IMR-90 (cell line): Measurements from ENCODE around the gene PRDM10. TPM values are rescaled to one million over a fixed set of nuclear protein-coding genes. Genes with fewer than 3 reads are reported as not detected.

ENCODE experiments used
- ATAC-seq: fragments of 200-7000 bp; cut with Tn5 transposase; 2 replicates; pipeline ENCODE4 v1.9.1; 2020; ENCODE audit warnings: low read depth, mild to moderate bottlenecking, moderate library complexity
- BruUV-seq: library from RNA; stranded (reverse); fragments of 400-500 nt; replicated peaks from 2 replicates; lab custom pipeline; 2021; lab: Mats Ljungman, UMichigan
- CTCF ChIA-PET: fragments of 300-600 bp; formaldehyde crosslinking; extraction: SDS; loops from one replicate; lab custom pipeline; 2021; ENCODE audit warnings: antibody characterized with exemption; lab: Yijun Ruan, JAX
- POLR2A ChIA-PET: fragments of 300-600 bp; sonication (Branson Sonifier 250); formaldehyde crosslinking; loops from one replicate; lab custom pipeline; 2022; ENCODE audit warnings: antibody characterized with exemption; ENCODE audit not compliant: unreplicated experiment; lab: Charles Lee
- DNase-seq: peaks from one replicate; pipeline ENCODE4 v3.0.0; 2013
- H2AFZ ChIP-seq: replicated peaks from 2 replicates; pipeline ENCODE3; 2013; ENCODE audit warnings: low read length, mild to moderate bottlenecking; ENCODE audit not compliant: poor library complexity
- H2AK5ac ChIP-seq: 2 replicates; pipeline ENCODE4 v1.6.1; 2013; ENCODE audit warnings: low read depth, low read length, inconsistent platforms
- H2AK9ac ChIP-seq: replicated peaks from 2 replicates; pipeline ENCODE3; 2013; ENCODE audit warnings: mild to moderate bottlenecking, low read depth, low read length, moderate library complexity; ENCODE audit not compliant: poor library complexity
- H2BK120ac ChIP-seq: 2 replicates; pipeline ENCODE4 v1.6.1; 2013; ENCODE audit warnings: low read depth, low read length, inconsistent platforms
- H2BK15ac ChIP-seq: 3 replicates; pipeline ENCODE4 v1.6.1; 2013; ENCODE audit warnings: low read depth, low read length, inconsistent platforms
- H2BK20ac ChIP-seq: 2 replicates; pipeline ENCODE4 v1.6.1; 2013; ENCODE audit warnings: low read depth, mild to moderate bottlenecking, inconsistent platforms, low read length, moderate library complexity
- H2BK5ac ChIP-seq: 2 replicates; pipeline ENCODE4 v1.6.1; 2013; ENCODE audit warnings: mild to moderate bottlenecking, low read depth, low read length, inconsistent platforms; ENCODE audit not compliant: poor library complexity, severe bottlenecking
- H3K14ac ChIP-seq: replicated peaks from 2 replicates; pipeline ENCODE4 v1.6.1; 2013; ENCODE audit warnings: low read depth, low read length, inconsistent platforms
- H3K18ac ChIP-seq: 2 replicates; pipeline ENCODE4 v1.6.1; 2013; ENCODE audit warnings: low read depth, low read length, control low read depth
- H3K23ac ChIP-seq: 2 replicates; pipeline ENCODE4 v1.6.1; 2013; ENCODE audit warnings: low read depth, low read length, inconsistent platforms
- H3K27ac ChIP-seq: 2 replicates; pipeline ENCODE4 v1.5.1; 2013; ENCODE audit warnings: mild to moderate bottlenecking, control low read depth, low read length; ENCODE audit not compliant: insufficient read depth
- H3K27me3 ChIP-seq: 2 replicates; pipeline ENCODE4 v1.6.1; 2013; ENCODE audit warnings: low read length; ENCODE audit not compliant: control insufficient read depth, insufficient read depth
- H3K36me3 ChIP-seq: 2 replicates; pipeline ENCODE4 v1.6.1; 2013; ENCODE audit warnings: low read length, mixed read lengths; ENCODE audit not compliant: control insufficient read depth, insufficient read depth
- H3K4ac ChIP-seq: 2 replicates; pipeline ENCODE4 v1.6.1; 2013; ENCODE audit warnings: low read depth, low read length, inconsistent platforms
- H3K4me1 ChIP-seq: 2 replicates; pipeline ENCODE4 v1.6.1; 2013; ENCODE audit warnings: low read length, mixed read lengths; ENCODE audit not compliant: control insufficient read depth, insufficient read depth
- H3K4me2 ChIP-seq: 2 replicates; pipeline ENCODE4 v1.6.1; 2013; ENCODE audit warnings: low read depth, mild to moderate bottlenecking, control low read depth, low read length, moderate library complexity
- H3K4me3 ChIP-seq: 2 replicates; pipeline ENCODE4 v1.5.1; 2013; ENCODE audit warnings: low read depth, mild to moderate bottlenecking, control low read depth, low read length, moderate library complexity; ENCODE audit not compliant: insufficient read depth
- H3K56ac ChIP-seq: 2 replicates; pipeline ENCODE4 v1.6.1; 2013; ENCODE audit warnings: low read length, inconsistent platforms; ENCODE audit not compliant: insufficient read depth; ENCODE audit errors: extremely low read depth
- H3K79me1 ChIP-seq, 2 experiments: 2 replicates each; pipeline ENCODE4 v1.6.1; 2013; ENCODE audit warnings: low read length in 2 of 2, inconsistent platforms in 1 of 2, low read depth in 1 of 2
- H3K9ac ChIP-seq: 2 replicates; pipeline ENCODE4 v1.6.1; 2013; ENCODE audit warnings: low read depth, low read length, control low read depth
- H3K9me1 ChIP-seq: 2 replicates; pipeline ENCODE4 v1.6.1; 2013; ENCODE audit warnings: low read length, inconsistent platforms; ENCODE audit not compliant: insufficient read depth
- H3K9me3 ChIP-seq: 2 replicates; pipeline ENCODE4 v1.6.1; 2013; ENCODE audit warnings: low read length; ENCODE audit not compliant: control insufficient read depth, insufficient read depth
- H4K20me1 ChIP-seq: 2 replicates; pipeline ENCODE4 v1.6.1; 2013; ENCODE audit warnings: low read length, inconsistent platforms; ENCODE audit not compliant: insufficient read depth
- H4K5ac ChIP-seq: 2 replicates; pipeline ENCODE4 v1.6.1; 2013; ENCODE audit warnings: mild to moderate bottlenecking, low read depth, low read length, control low read depth
- H4K8ac ChIP-seq, 2 experiments: 2 replicates each; pipeline ENCODE4 v1.6.1; 2013; ENCODE audit warnings: low read depth in 2 of 2, low read length in 2 of 2, control low read depth in 1 of 2, inconsistent platforms in 1 of 2
- H4K91ac ChIP-seq: 2 replicates; pipeline ENCODE4 v1.6.1; 2013; ENCODE audit warnings: low read depth, low read length, inconsistent platforms; ENCODE audit not compliant: insufficient read depth
- BHLHE40 ChIP-seq: fragments of 150-350 bp; IDR thresholded peaks from 2 replicates; pipeline ENCODE4 v1.6.1; 2016; ENCODE audit warnings: mild to moderate bottlenecking, low read depth, low read length
- CEBPB ChIP-seq: IDR thresholded peaks from 2 replicates; pipeline ENCODE4 v1.6.1; 2012; ENCODE audit warnings: low read depth, low read length, improper control_type of control experiment
- CHD1 ChIP-seq: IDR thresholded peaks from 2 replicates; pipeline ENCODE4 v1.6.1; 2012; ENCODE audit warnings: low read depth, low read length, improper control_type of control experiment
- FOS ChIP-seq: fragments of 150-350 bp; IDR thresholded peaks from 2 replicates; pipeline ENCODE4 v1.6.1; 2016; ENCODE audit warnings: low read depth, low read length
- MAFK ChIP-seq: IDR thresholded peaks from 2 replicates; pipeline ENCODE4 v1.6.1; 2012; ENCODE audit warnings: low read depth, low read length, improper control_type of control experiment
- MAZ ChIP-seq: IDR thresholded peaks from 2 replicates; pipeline ENCODE4 v1.6.1; 2012; ENCODE audit warnings: low read depth, mild to moderate bottlenecking, low read length, improper control_type of control experiment, moderate library complexity, borderline replicate concordance
- MXI1 ChIP-seq: IDR thresholded peaks from 2 replicates; pipeline ENCODE4 v1.6.1; 2012; ENCODE audit warnings: low read depth, mild to moderate bottlenecking, low read length, moderate library complexity, borderline replicate concordance
- NFE2L2 ChIP-seq: fragments of 150-350 bp; IDR thresholded peaks from 2 replicates; pipeline ENCODE4 v1.6.1; 2016; ENCODE audit warnings: low read depth, mild to moderate bottlenecking, low read length
- POLR2A ChIP-seq: IDR thresholded peaks from 2 replicates; pipeline ENCODE4 v1.6.1; 2012; ENCODE audit warnings: mild to moderate bottlenecking, low read depth, low read length
- RAD21 ChIP-seq: IDR thresholded peaks from 2 replicates; pipeline ENCODE4 v1.6.1; 2012; ENCODE audit warnings: low read length, improper control_type of control experiment
- RCOR1 ChIP-seq: IDR thresholded peaks from 2 replicates; pipeline ENCODE4 v1.6.1; 2012; ENCODE audit warnings: mild to moderate bottlenecking, low read length, improper control_type of control experiment; ENCODE audit not compliant: insufficient replicate concordance
- RFX5 ChIP-seq: IDR thresholded peaks from 2 replicates; pipeline ENCODE4 v1.8.0; 2012; ENCODE audit warnings: low read depth, mild to moderate bottlenecking, low read length, moderate library complexity
- SMC3 ChIP-seq: fragments of 150-350 bp; IDR thresholded peaks from 2 replicates; pipeline ENCODE4 v1.6.1; 2016; ENCODE audit warnings: low read depth, mild to moderate bottlenecking, antibody characterized with exemption, low read length, moderate library complexity
- USF2 ChIP-seq: fragments of 150-350 bp; IDR thresholded peaks from 2 replicates; pipeline ENCODE4 v1.6.1; 2017; ENCODE audit warnings: mild to moderate bottlenecking, antibody characterized with exemption, low read length, low read depth
- WGBS, 2 experiments: methylation state at CpG; one replicate each; pipeline versions ENCODE4 v1.1.5 to v1.1.7; 2013; ENCODE audit warnings: missing lambda C conversion rate in 2 of 2; ENCODE audit not compliant: insufficient read length in 1 of 2; ENCODE audit errors: extremely low coverage in 2 of 2; 5-methylcytosine and 5-hydroxymethylcytosine counted together
- dilution Hi-C: fragments of 300-500 bp; cut with HindIII; formaldehyde crosslinking; loops from one replicate; pipeline ENCODE4 v1.14.3; 2018; ENCODE audit warnings: low sequenced_read_pairs; ENCODE audit not compliant: unreplicated experiment
- in situ Hi-C: fragments of 300-500 bp; cut with MboI; formaldehyde crosslinking; loops from 3 replicates; pipeline ENCODE4 v1.14.3; 2019; ENCODE audit warnings: low sequenced_read_pairs, inconsistent platforms, mixed read lengths
- intact Hi-C: fragments of 100-400 bp; cut with micrococcal nuclease; formaldehyde crosslinking; loops from 2 replicates; pipeline ENCODE4 v1.10.0; 2022
- polyA plus RNA-seq, 3 experiments: library from polyadenylated mRNA; depleted of rRNA; stranded (reverse); fragments of >200 nt; gene quantifications; 2 replicates each; pipeline ENCODE4 v1.2.3, GENCODE V29; 2012; ENCODE audit warnings: low replicate concordance in 1 of 3
- total RNA-seq: library from RNA; depleted of rRNA; stranded (reverse); fragments of >200 nt; gene quantifications from 2 replicates; pipeline ENCODE4 v1.2.3, GENCODE V29; 2012
- TF ChIP-seq, protein P1 (sequence below): conservative IDR thresholded peaks from 2 replicates; pipeline ENCODE4 v1.5.1; 2012; ENCODE audit warnings: mild to moderate bottlenecking, low read depth, low read length, improper control_type of control experiment
- TF ChIP-seq, protein P2 (sequence below): fragments of 150-350 bp; IDR thresholded peaks from 2 replicates; pipeline ENCODE4 v1.6.1; 2016; ENCODE audit warnings: low read depth, mild to moderate bottlenecking, low read length, moderate library complexity, borderline replicate concordance

The PRDM10 gene
- total and polyA plus RNA-seq, 2 of the 4 experiments (the other 2 are of a cell fraction), result 3.1 to 6.5 TPM

DNA sequence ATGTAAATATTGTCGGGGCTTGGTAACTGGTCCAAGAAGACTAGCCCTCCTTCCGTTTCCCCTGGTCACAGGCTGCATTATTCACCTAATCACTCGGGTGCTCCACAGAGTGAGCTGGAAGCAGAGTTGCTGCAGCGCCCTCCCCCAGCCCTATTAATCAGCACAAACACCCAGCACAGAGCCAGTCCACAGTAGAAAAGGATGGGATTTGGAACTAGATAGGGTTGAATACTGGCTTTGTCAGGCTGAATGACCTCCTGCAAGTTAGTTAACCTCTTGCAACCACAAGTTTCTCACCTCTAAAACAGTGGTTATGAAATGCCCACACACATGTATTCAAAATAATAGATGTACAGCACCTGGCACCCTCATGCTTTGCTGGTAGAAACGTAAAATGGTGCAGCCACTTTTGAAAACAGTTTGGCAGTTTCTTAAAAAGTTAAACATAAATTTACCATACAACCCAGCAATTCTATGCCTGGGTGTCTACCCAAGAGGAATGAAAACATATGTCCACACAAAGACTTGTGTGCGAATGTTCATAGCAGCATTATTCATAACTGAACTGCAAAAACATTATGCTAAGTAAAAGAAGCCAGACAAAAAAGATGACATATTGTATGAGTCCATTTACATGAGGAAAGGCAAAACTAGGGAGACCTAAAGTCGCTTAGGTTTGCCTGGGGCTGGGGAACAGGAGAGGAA, 35.4 kb upstream of the PRDM10 start:
- in situ Hi-C loops (no loop called here), dilution Hi-C loops (no loop called here), intact Hi-C loops (no loop called here)
- Histone ChIP-seq H3K4ac (no peak overlapping the region), H2BK5ac (no peak overlapping the region), H2AK9ac (no peak overlapping the region), H3K56ac (no peak overlapping the region), H3K23ac (no peak overlapping the region), H2BK120ac (no peak overlapping the region), H3K27me3 (no peaks in the 10 kb centered on the region), H2BK15ac (no peak overlapping the region), H2BK20ac (no peak overlapping the region), H2AK5ac (no peak overlapping the region), H3K14ac (no peak overlapping the region), H3K4me2 (no peak overlapping the region), H3K4me3 (no peak overlapping the region), H3K9ac (no peak overlapping the region), H3K79me1 (no peaks in the 10 kb centered on the region), H3K18ac (no peak overlapping the region), H3K36me3 (no peaks in the 10 kb centered on the region), H4K20me1 (no peaks in the 10 kb centered on the region), H4K91ac (no peak overlapping the region), H2AFZ (no peak overlapping the region), H3K9me1 (no peaks in the 10 kb centered on the region), H3K9me3 (no peaks in the 10 kb centered on the region), H4K8ac (no peak overlapping the region), H4K5ac (no peak overlapping the region), H3K4me1 (peaks cover 3% of the 10 kb centered on the region), H3K27ac (no peak overlapping the region)
- ATAC-seq (peak; percentile 13; the same call in 1 of the 2 replicates), DNase-seq (no peak)
- ChIA-PET CTCF (no interaction called here), POLR2A (no interaction called here)
- TF ChIP-seq, protein P1, sequence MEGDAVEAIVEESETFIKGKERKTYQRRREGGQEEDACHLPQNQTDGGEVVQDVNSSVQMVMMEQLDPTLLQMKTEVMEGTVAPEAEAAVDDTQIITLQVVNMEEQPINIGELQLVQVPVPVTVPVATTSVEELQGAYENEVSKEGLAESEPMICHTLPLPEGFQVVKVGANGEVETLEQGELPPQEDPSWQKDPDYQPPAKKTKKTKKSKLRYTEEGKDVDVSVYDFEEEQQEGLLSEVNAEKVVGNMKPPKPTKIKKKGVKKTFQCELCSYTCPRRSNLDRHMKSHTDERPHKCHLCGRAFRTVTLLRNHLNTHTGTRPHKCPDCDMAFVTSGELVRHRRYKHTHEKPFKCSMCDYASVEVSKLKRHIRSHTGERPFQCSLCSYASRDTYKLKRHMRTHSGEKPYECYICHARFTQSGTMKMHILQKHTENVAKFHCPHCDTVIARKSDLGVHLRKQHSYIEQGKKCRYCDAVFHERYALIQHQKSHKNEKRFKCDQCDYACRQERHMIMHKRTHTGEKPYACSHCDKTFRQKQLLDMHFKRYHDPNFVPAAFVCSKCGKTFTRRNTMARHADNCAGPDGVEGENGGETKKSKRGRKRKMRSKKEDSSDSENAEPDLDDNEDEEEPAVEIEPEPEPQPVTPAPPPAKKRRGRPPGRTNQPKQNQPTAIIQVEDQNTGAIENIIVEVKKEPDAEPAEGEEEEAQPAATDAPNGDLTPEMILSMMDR, result no peak
- no peak for TF ChIP-seq SMC3
- no peak for TF ChIP-seq FOS
- TF ChIP-seq MXI1, result no peak
- no peak for TF ChIP-seq RCOR1
- no peak for TF ChIP-seq USF2
- no peak for TF ChIP-seq RFX5
- TF ChIP-seq NFE2L2, result no peak
- TF ChIP-seq MAFK, result no peak
- TF ChIP-seq, protein P2, sequence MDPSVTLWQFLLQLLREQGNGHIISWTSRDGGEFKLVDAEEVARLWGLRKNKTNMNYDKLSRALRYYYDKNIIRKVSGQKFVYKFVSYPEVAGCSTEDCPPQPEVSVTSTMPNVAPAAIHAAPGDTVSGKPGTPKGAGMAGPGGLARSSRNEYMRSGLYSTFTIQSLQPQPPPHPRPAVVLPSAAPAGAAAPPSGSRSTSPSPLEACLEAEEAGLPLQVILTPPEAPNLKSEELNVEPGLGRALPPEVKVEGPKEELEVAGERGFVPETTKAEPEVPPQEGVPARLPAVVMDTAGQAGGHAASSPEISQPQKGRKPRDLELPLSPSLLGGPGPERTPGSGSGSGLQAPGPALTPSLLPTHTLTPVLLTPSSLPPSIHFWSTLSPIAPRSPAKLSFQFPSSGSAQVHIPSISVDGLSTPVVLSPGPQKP, result no peak
- TF ChIP-seq RAD21, result no peak
- no peak for TF ChIP-seq MAZ
- no peak for TF ChIP-seq BHLHE40
- no peak for TF ChIP-seq CEBPB
- no peak for TF ChIP-seq CHD1
- no peak for TF ChIP-seq POLR2A
- WGBS, 2 experiments, result 83% methylated on average over 1 of the region's 7 CpGs; no CpG with 5 or more reads in 1 of the 2 experiments
- no TSS peak for BruUV-seq
